ENCODE results near the gene ARHGEF4.

- TF ChIP-seq CTCF (IDR thresholded peaks at IDR 0.05) = no peak
- TF ChIP-seq POLR2AphosphoS5 (IDR thresholded peaks at IDR 0.05) = no peak
- TF ChIP-seq POLR2A (IDR thresholded peaks at IDR 0.05) = no peak
Observed at GRCh38 chr2:131027566-131028528, 191.1 kb downstream of the ARHGEF4 start.

Measured in suprapubic skin (tissue), 4 donors.